ENCODE results near the gene SH2D3C.

Gene SH2D3C

GRCh38 chr9:127796852-127797370, 18.4 kb upstream of the SH2D3C start:
- Histone ChIP-seq H3K9ac (ENCODE audit: low read length) (no peak overlapping the region), H4K12ac (ENCODE audit: low read depth, low read length) (no peak overlapping the region), H4K8ac (ENCODE audit: low read depth, low read length) (no peak overlapping the region), H3K4me3 (ENCODE audit: low read depth, low read length) (no peak overlapping the region), H3K14ac (ENCODE audit: low read length) (no peak overlapping the region), H2AK5ac (ENCODE audit: low read length) (no peak overlapping the region), H3K23ac (ENCODE audit: low read length) (no peak overlapping the region), H2AFZ (ENCODE audit: insufficient read depth, low read length, poor library complexity) (no peak overlapping the region), H3K79me1 (ENCODE audit: low read length) (no peaks in the 10 kb centered on the region), H2BK120ac (ENCODE audit: insufficient read depth, low read length, poor library complexity) (no peak overlapping the region), H3K9me3 (ENCODE audit: insufficient read depth, low read depth, low read length) (no peaks in the 10 kb centered on the region), H3K4me1 (ENCODE audit: control insufficient read depth in 1 of 2, insufficient read depth in 2 of 2, low read length in 2 of 2) (no peaks in the 10 kb centered on the region), H3K27me3 (ENCODE audit: insufficient read depth, low read length) (no peaks in the 10 kb centered on the region), H3K36me3 (ENCODE audit: control insufficient read depth in 1 of 2, insufficient read depth in 2 of 2, low read length in 2 of 2) (peaks cover 10 to 11% of the 10 kb centered on the region in 2 experiments), H3K18ac (ENCODE audit: low read length) (no peak overlapping the region), H3K79me2 (ENCODE audit: control insufficient read depth, insufficient read depth, low read length, poor library complexity) (no peaks in the 10 kb centered on the region), H2BK12ac (ENCODE audit: low read length) (no peak overlapping the region), H3K4me2 (ENCODE audit: low read length) (no peak overlapping the region), H2BK5ac (ENCODE audit: low read depth, low read length, poor library complexity) (no peak overlapping the region), H3K27ac (ENCODE audit: low read depth, low read length) (no peak overlapping the region), H4K91ac (ENCODE audit: low read depth, low read length) (no peak overlapping the region), H3K4ac (ENCODE audit: low read depth, low read length) (no peak overlapping the region)
- WGBS (ENCODE audit: extremely low coverage, insufficient coverage, insufficient read length), result no CpG with 5 or more reads among the region's 11 CpGs
- no peak for DNase-seq

- Histone ChIP-seq H3K4me1 (ENCODE audit: control insufficient read depth in 1 of 2, insufficient read depth in 2 of 2, low read length in 2 of 2) (no peaks in the 10 kb centered on the region), H4K91ac (ENCODE audit: low read depth, low read length) (no peak overlapping the region), H3K23ac (ENCODE audit: low read length) (no peak overlapping the region), H3K18ac (ENCODE audit: low read length) (no peak overlapping the region), H3K14ac (ENCODE audit: low read length) (no peak overlapping the region), H2BK12ac (ENCODE audit: low read length) (no peak overlapping the region), H3K79me2 (ENCODE audit: control insufficient read depth, insufficient read depth, low read length, poor library complexity) (no peaks in the 10 kb centered on the region), H3K79me1 (ENCODE audit: low read length) (no peaks in the 10 kb centered on the region), H4K12ac (ENCODE audit: low read depth, low read length) (no peak overlapping the region), H3K4me2 (ENCODE audit: low read length) (no peak overlapping the region), H2BK5ac (ENCODE audit: low read depth, low read length, poor library complexity) (no peak overlapping the region), H3K36me3 (ENCODE audit: control insufficient read depth in 1 of 2, insufficient read depth in 2 of 2, low read length in 2 of 2) (peaks cover 15 to 16% of the 10 kb centered on the region in 2 experiments), H2AFZ (ENCODE audit: insufficient read depth, low read length, poor library complexity) (no peak overlapping the region), H3K4me3 (ENCODE audit: low read depth, low read length) (no peak overlapping the region), H3K4ac (ENCODE audit: low read depth, low read length) (no peak overlapping the region), H4K8ac (ENCODE audit: low read depth, low read length) (no peak overlapping the region), H3K27me3 (ENCODE audit: insufficient read depth, low read length) (no peaks in the 10 kb centered on the region), H3K9ac (ENCODE audit: low read length) (no peak overlapping the region), H3K9me3 (ENCODE audit: insufficient read depth, low read depth, low read length) (no peaks in the 10 kb centered on the region), H2BK120ac (ENCODE audit: insufficient read depth, low read length, poor library complexity) (no peak overlapping the region), H2AK5ac (ENCODE audit: low read length) (no peak overlapping the region), H3K27ac (ENCODE audit: low read depth, low read length) (no peak overlapping the region)
- DNase-seq, result no peak
- WGBS (ENCODE audit: extremely low coverage, insufficient coverage, insufficient read length), result no CpG with 5 or more reads among the region's 8 CpGs
Observed at GRCh38 chr9:127796225-127796813, 17.9 kb upstream of the SH2D3C start.

GRCh38 chr9:127794001-127794791, 15.7 kb upstream of the SH2D3C start:
- H3K4me3 ChIP-seq (ENCODE audit: low read depth, low read length), result no peak overlapping the region
- H2BK12ac ChIP-seq (ENCODE audit: low read length), result no peak overlapping the region
- no CpG with 5 or more reads among the region's 14 CpGs for WGBS (ENCODE audit: extremely low coverage, insufficient coverage, insufficient read length)
- no peaks in the 10 kb centered on the region for H3K79me1 ChIP-seq (ENCODE audit: low read length)
- no peak overlapping the region for H2BK120ac ChIP-seq (ENCODE audit: insufficient read depth, low read length, poor library complexity)
- peaks cover 34 to 36% of the 10 kb centered on the region in 2 experiments for H3K36me3 ChIP-seq (ENCODE audit: control insufficient read depth in 1 of 2, insufficient read depth in 2 of 2, low read length in 2 of 2)
- no peak overlapping the region for H4K91ac ChIP-seq (ENCODE audit: low read depth, low read length)
- no peak overlapping the region for H2AFZ ChIP-seq (ENCODE audit: insufficient read depth, low read length, poor library complexity)
- no peak for DNase-seq
- H3K9me3 ChIP-seq (ENCODE audit: insufficient read depth, low read depth, low read length), result no peaks in the 10 kb centered on the region
- H3K4ac ChIP-seq (ENCODE audit: low read depth, low read length), result no peak overlapping the region
- H3K27me3 ChIP-seq (ENCODE audit: insufficient read depth, low read length), result no peaks in the 10 kb centered on the region
- no peak overlapping the region for H2AK5ac ChIP-seq (ENCODE audit: low read length)
- no peaks in the 10 kb centered on the region for H3K4me1 ChIP-seq (ENCODE audit: control insufficient read depth in 1 of 2, insufficient read depth in 2 of 2, low read length in 2 of 2)
- no peak overlapping the region for H3K27ac ChIP-seq (ENCODE audit: low read depth, low read length)
- H3K79me2 ChIP-seq (ENCODE audit: control insufficient read depth, insufficient read depth, low read length, poor library complexity), result no peaks in the 10 kb centered on the region
- H2BK5ac ChIP-seq (ENCODE audit: low read depth, low read length, poor library complexity), result no peak overlapping the region
- no peak overlapping the region for H4K12ac ChIP-seq (ENCODE audit: low read depth, low read length)
- H3K14ac ChIP-seq (ENCODE audit: low read length), result no peak overlapping the region
- no peak overlapping the region for H3K9ac ChIP-seq (ENCODE audit: low read length)
- no peak overlapping the region for H3K4me2 ChIP-seq (ENCODE audit: low read length)
- no peak overlapping the region for H3K23ac ChIP-seq (ENCODE audit: low read length)
- H3K18ac ChIP-seq (ENCODE audit: low read length), result no peak overlapping the region
- H4K8ac ChIP-seq (ENCODE audit: low read depth, low read length), result no peak overlapping the region

- Histone ChIP-seq H3K9me3 (ENCODE audit: insufficient read depth, low read depth, low read length) (no peaks in the 10 kb centered on the region), H3K27me3 (ENCODE audit: insufficient read depth, low read length) (no peaks in the 10 kb centered on the region), H2BK12ac (ENCODE audit: low read length) (no peak overlapping the region), H3K4me1 (ENCODE audit: control insufficient read depth in 1 of 2, insufficient read depth in 2 of 2, low read length in 2 of 2) (no peaks in the 10 kb centered on the region), H3K4ac (ENCODE audit: low read depth, low read length) (no peak overlapping the region), H3K4me3 (ENCODE audit: low read depth, low read length) (no peak overlapping the region), H3K9ac (ENCODE audit: low read length) (no peak overlapping the region), H3K79me2 (ENCODE audit: control insufficient read depth, insufficient read depth, low read length, poor library complexity) (no peaks in the 10 kb centered on the region), H3K79me1 (ENCODE audit: low read length) (no peaks in the 10 kb centered on the region), H2BK120ac (ENCODE audit: insufficient read depth, low read length, poor library complexity) (no peak overlapping the region), H3K36me3 (ENCODE audit: control insufficient read depth in 1 of 2, insufficient read depth in 2 of 2, low read length in 2 of 2) (peaks cover 44 to 46% of the 10 kb centered on the region in 2 experiments), H3K14ac (ENCODE audit: low read length) (no peak overlapping the region), H4K91ac (ENCODE audit: low read depth, low read length) (no peak overlapping the region), H3K23ac (ENCODE audit: low read length) (no peak overlapping the region), H3K27ac (ENCODE audit: low read depth, low read length) (no peak overlapping the region), H3K4me2 (ENCODE audit: low read length) (no peak overlapping the region), H4K8ac (ENCODE audit: low read depth, low read length) (no peak overlapping the region), H2BK5ac (ENCODE audit: low read depth, low read length, poor library complexity) (no peak overlapping the region), H3K18ac (ENCODE audit: low read length) (no peak overlapping the region), H4K12ac (ENCODE audit: low read depth, low read length) (no peak overlapping the region), H2AFZ (ENCODE audit: insufficient read depth, low read length, poor library complexity) (no peak overlapping the region), H2AK5ac (ENCODE audit: low read length) (no peak overlapping the region)
- no peak for DNase-seq
- WGBS (ENCODE audit: extremely low coverage, insufficient coverage, insufficient read length), result no CpG with 5 or more reads among the region's 8 CpGs
Observed at GRCh38 chr9:127793093-127793708, 14.7 kb upstream of the SH2D3C start.
